NCI-H2196 treated with DMSO at 0.1 percent for 48 hours (cell line): ENCODE results near the gene RWDD4.

ENCODE experiments used
- DNase-seq: peaks from one replicate; lab custom pipeline; 2025; ENCODE audit not compliant: unreplicated experiment; lab: John Stamatoyannopoulos, UW

Gene RWDD4

DNA sequence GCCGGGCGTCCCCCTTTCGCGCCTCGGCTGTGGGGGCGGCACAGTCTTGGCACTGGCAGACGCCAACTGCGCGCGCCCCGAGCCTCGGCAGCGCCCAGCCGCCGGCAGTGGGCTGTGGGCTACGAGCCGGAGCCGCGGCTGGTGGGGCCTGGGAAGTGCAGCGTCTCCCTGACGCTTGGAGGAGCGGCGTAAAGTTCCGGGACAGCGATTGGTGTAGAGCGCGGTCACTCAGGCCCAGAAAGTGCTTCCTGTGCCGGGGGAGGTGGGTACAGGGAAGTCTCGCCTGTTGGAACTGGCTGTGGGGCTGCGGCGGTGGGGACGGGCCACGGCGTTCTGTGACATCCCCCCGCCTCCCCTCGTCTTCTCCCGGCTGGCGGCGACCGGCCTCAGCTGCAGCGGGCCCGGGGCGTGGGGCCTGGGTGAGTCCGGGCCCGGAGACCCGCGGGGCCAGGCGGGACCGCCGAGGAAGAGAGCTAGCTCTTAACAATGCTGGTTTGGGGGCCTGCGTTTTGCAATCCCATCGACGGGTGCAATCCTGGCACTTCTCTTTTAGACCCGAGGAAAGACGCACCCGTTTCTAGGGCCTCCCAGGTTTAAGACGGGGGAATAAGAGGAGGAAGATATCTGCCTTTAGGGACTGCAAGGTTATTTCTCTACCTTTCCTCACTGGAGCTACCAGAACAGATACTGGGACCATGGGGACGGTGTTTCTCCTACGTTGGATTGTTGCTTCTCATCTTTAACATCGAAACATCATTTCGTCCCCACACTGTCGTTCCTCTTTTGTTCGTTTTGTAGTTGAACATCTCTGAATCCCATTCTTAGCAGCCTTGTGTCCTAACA is at the start of gene RWDD4, which contains the start of gene TRAPPC11:
TSS of gene RWDD4 (minus strand) at position 157 of the 843 bp plus-strand sequence. CDS start 233 bp downstream, outside the sequence.
TSS of gene TRAPPC11 (plus strand) at position 265 of the 843 bp plus-strand sequence. CDS start 4,575 bp downstream, outside the sequence.
- peak; percentile 57 for DNase-seq

DNA sequence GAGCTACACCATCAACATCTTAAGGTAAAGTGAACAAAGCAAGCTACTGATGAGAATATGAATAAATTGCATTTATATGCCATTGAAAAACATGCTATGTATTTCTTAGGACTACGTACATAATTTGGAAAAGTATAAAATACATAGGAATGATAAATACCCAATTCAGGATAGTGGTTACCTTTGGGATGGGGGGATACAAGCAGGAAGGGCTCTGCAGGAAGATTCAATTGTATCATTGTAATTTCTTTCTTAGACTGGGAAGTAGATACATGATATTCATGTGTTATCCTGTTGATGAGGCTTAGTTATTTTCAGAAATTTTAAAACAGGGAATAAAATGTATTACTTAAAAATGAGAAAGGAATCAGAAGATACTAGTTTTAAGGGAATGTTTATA is 43.5 kb upstream of the RWDD4 start:
- DNase-seq = no peak

DNA sequence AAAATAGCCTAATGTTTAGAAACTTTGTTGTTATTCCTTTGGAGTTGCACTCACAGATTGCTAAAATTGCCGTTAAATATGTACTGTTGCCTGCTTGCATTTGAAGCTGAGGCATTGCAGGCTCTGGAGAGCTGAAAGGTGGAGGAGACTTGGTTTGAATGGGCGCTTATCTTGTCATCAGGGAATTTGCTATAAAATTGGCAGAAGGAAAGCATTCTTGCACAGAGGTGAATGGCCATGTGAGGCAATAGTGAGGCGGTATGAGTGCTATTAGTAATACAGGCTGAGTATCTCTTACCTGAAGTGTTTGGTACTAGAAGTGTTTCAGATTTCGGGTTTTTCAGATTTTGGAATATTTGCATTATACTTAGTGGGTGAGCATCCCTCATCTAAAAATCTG is 41.4 kb upstream of the RWDD4 start:
- DNase-seq = no peak

DNA sequence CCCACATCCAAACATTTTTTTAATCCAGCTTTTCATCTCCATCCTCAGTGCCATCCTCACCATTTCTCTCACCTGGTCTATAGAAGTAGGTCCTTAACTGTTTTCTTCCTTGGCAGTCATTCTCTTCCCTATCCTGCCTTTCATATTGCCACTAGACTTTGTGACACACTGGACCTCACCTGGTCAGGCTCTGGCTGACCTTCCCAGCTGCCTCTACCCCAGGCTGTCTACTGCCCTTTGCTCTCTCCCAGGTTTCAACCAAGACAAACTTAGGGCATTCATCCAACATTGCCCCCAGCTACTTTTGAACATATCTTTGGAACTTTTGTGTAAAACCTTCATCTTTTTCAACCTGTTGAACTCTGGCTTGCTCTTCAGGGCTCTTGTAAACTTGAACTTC is 39.9 kb upstream of the RWDD4 start:
- DNase-seq = no peak

DNA sequence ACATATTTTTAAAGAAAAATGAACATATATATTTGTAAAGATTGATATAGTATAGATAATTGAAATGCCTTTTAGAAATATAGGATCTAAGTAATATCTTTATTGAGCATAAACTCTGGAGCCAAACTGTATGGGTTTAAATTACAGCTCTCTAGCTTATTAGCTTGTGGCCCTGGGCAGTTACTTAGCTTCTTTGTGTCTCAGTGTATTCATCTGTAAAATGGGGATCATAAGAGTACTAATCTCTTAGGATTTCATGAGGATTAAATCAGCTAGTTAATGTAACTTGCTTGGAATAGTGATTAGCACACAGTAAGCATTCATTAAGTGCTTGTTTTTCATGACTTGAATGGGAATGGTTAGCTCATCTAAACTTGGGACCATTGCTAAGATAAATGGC is 32.9 kb upstream of the RWDD4 start:
- DNase-seq = no peak

DNA sequence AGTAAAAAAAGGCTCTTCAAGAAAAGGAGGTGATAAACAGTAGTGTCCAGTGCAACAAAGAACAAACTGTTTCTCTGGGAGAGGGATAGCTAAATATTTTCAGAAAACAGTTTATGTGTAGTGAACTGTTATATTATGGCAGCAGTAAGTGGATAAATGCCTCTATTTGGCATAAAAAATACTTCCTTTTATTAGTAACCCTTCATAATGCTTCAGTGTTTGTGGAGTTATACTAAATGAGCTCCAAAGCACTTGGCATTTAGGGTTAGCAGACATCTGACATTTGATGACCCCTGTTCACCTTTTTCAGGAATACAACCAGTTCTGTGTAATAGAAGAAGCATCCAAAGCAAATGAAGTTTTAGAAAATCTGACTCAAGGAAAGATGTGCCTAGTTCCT is 32.0 kb upstream of the RWDD4 start:
- no peak for DNase-seq

DNA sequence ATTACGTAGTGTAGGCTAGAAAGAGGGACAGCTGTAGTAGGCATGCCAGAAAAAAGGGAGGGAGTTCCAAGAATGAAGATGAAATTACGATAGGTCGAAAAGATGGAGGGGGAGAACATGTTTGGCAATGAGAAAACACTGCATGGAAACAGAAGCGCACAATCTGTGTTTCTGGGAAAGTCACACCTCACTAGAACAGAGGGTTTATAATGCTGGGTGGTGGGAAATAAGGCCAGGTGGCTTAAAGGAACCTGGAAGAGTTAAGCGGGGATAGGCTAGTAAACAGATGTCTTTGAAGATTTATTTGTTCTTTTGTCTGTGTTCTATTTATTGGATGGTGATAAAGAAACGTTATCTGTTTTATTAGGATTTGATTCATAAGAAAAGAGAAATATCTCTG is 29.2 kb upstream of the RWDD4 start:
- DNase-seq = no peak

DNA sequence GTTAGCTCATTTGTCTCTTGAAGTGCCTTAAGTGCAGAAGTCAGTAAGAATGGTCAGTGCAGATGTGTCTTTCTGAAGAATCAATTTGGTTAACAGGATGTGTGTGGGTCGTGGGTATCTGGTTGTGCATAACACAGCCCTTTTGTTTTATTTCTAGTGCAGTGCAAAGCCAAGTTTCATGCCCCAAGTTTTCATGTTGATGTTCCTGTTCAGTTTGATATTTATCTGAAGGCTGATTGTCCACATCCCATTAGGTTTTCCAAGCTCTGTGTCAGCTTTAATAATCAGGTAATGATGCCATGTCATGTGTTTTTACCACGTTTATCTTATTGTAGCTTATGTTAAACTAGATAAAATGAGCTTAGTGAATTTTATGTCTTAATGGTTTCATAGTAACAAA is 27.5 kb upstream of the RWDD4 start:
- DNase-seq = no peak

DNA sequence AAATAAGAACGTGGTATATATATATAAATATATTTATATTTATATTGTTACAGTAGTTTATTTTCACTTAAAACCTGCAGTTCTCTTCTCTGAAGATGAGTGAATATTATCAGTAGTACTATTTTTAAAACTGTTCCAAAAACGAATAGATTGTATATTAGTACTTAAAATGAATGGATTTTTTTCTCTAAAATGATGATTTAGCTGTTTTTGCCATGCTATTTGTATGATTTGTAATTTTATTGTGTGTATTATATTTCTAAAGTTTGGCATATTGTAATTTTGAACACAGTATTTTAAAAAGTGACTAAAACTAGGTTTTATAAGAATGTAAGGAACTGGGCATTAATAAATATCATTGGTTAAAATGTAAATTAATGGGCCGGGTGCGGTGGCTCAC is 22.1 kb upstream of the RWDD4 start:
- no peak for DNase-seq

DNA sequence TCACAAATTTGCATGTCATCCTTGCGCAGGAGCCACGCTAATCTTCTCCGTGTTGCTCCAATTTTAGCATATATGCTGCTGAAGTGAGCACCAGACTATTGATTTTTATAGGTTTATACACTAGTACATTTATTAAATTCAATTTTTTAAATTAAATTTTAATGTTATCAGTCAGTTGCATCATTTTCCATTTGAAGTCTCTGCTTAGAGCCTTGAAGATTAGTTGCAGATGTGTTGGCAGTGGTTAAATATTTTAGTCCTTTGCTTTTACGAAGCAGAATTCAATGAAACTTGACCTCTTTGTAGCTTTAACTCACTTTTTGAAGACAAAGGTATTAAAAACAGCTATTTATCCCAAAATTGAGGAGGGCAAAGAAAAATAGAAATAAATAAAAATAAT is 16.6 kb upstream of the RWDD4 start:
- no peak for DNase-seq

DNA sequence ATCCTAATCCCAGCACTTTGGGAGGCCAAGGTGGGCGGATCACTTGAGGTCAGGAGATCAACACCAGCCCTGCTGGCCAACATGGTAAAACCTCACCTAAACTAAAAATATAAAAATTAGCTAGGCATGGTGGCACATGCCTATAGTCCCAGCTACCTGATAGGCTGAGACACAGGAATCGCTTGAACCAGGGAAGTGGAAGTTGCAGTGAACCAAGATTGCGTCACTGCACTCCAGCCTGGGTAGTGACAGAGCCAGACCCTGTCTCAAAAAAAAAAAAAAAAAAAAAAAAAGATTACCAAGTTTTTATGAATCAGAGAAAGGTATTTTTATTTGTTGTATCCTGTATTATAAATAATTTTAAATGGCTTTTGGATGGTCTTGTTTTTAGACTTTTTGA is 15.2 kb upstream of the RWDD4 start:
- DNase-seq = no peak

DNA sequence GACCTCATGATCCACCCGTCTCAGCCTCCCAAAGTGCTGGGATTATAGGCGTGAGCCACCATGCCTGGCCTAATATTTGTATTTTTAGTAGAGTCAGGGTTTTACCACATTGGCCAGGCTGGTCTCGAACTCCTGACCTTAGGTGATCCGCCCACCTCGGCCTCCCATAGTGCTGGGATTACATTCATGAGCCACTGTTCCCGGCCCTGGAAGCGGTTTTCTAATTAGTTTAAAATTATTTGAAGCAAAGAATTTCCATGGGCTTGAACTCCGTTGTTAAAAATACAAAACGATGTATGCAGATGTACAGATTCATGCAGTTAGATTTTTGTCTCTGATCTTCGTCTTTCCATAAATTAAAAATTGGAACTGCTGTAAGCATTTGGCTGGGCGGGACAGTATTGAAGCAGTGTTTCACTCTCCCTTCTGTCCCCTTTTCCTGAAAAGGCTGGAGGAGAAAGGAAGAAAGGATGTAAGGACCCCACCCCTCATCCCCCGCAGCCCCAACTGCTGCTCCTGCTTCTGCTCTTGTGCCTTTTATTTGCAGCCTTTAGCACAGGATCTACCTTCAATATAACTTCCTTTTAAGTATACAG is 12.1 kb upstream of the RWDD4 start:
- DNase-seq = no peak

DNA sequence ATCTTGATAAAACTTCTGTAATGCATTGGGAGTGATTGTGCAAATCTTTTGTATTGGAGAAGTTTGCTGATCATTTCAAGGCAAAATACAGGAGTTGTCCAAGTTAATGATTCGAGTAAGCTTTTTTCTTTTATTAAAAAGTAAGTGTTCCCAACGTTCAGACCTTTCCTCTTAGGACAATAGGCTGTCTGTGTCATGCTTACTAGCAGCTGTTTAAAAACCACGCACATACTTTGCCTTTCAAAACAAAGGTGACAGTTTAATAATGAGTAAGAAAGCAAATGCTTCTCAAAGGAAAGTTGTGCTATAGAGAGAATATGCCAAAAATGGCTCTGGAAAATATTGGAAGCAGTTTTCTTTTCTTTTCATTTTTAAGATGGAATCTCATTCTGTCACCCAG is 11.3 kb upstream of the RWDD4 start:
- no peak for DNase-seq

DNA sequence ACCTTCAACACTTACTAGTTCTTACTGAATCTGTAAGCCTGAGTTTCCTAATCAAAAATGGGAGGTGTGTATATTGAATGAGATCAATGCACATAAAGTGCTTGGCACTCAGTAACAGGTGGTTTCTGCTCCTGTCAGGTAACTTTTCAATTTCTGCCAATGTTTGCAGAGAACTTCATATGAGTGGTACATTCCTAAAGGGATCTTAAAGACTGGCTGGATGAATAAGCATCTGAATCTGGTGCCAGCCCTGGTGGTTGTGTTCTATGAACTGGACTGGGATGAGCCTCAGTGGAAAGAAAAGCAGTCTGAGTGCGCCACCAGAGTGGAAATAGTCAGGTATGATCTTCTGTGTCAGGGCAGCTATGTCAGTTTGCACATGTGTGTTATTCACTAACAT is 7.1 kb upstream of the RWDD4 start:
- no peak for DNase-seq

DNA sequence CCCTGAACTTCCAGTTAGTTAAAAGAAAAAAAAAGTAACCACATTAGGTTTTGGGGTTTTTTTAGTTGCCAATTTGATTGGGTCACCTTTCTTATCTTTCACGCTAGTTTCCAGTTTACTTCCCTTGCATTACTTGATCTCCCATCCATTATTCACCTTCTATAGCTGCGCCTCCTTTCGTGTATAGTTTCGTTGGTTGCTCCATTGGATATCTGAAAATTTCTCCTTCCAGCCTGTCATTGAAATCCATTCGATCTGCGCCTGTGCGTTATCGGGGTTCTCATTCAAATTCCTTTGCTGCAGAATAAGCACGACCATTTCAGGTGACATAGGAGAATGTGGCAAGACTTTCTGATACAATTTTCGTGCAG is 872 bp upstream of the RWDD4 start:
- DNase-seq = no peak

DNA sequence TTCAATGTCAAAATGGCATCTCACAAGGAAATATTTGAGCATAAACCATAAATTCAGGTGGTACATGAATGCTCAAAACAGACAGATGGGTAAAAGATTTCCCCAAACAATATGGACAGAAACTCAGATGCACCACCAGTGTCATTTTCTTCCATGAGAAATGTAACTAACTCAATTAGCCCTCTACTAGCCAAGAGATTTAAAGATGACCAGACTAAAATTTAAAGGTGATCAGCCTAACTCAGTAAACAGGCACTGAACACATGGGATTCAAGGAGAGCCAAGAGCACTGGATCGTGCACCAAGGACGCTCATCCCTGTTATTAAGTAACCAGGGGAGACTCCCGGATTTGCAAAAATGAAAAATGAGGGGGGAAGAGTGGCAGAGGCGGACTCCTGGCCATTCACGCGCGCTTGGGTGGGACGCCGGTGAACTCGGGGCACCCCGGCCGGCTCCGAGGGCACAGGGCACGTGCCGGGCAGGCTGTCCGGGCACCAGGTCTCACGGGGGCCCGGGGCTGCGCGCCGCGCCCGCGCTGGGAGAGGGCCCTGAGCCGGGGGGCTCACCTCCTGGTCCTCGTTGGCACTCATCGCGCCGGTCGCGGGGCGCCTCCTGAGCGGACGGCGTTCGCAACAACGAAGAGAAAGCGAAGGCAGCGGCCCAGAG is 490 bp downstream of the RWDD4 start:
- DNase-seq = no peak

DNA sequence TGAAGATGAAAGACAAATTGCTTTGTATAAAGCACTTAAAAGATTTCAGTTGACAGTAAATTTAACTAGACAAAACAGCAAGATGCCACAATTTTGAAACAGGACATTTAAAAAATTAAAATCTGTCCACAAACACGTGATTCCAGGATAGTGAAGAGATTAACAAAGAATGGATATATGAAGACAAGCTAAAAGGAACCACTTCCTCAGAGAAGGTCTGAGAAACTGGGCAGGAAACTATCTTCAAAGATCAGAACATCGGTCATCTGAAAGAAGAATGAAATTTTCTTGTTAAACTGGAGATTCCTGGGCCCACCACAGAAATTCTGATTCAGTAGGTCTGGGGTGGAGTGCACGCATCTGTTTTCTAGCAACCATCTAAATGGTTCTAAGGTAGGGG is 1.4 kb downstream of the RWDD4 start:
- DNase-seq = no peak

DNA sequence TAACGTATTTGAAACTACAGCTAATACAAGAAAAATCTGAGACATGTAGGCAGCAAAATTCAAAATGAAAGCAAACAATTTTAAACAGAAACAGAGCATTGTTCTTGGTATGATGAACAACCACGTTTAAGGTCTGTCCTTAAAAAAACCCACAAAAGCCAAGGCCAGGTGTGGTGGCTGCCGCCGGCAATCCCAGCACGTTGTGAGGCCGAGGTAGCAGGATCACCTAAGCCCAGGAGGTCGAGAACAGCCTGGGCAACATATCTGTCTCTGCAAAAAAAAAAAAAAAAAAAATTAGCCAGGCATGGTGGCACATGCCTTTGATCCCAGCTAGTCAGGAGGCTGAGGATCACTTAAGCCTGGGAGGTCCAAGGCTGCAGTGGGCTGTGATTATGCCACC is 13.7 kb downstream of the RWDD4 start:
- DNase-seq = no peak

DNA sequence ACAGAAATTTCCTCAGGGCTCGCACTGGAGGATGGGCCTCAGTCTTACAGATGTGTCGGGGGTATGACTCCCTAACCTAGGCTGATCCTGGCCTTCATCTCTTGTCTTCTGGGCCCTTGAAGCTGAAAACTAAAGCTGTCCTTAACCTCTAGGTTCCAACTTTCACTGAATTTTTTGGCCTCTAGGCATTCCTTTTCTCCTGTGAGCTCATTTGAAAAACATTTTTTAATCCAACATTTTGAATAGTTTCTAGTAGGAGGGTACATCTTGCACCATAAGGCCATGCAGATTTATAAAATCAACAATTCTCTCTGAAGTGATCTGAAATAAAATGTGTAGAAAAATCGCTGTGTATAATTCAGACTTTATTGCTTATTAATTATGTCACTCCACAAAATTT is 19.7 kb downstream of the RWDD4 start:
- DNase-seq = no peak

DNA sequence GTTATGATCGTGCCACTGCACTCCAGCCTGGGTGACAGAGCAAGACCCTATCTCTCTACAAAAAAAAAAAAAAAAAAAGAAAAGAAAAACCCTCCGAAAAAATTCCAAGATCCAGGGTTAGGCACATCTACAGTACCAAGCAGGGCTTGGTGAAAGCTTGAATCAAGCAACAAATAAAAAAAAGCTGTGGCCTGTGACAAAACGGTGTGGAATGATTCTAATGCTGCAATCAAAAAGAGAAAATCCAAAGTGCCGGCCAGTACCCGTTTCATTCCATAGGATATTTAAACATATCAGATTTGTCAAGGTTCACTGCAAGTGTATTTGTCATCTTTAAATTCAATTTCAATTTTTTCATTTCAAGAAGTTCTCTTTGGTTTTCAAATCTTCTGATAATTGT is 20.5 kb downstream of the RWDD4 start:
- DNase-seq = no peak

DNA sequence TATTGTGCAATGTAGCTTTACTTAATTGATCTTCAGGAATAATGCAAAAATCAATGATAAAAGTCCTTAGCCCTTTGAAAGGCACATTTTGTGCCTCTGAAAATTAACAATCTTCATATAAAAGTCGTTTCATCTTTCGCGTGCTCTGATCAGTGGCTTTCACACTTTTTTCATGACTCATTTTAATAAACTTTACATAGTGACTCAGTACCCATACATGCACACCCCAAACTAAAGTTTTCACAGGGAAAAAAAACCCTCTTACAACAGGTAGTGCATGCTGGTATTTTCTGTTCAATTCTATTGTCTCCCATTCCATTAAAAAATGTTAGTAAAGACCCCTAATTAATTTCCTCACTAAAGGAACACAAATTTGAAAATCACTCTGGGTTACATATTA is 21.5 kb downstream of the RWDD4 start:
- no peak for DNase-seq

DNA sequence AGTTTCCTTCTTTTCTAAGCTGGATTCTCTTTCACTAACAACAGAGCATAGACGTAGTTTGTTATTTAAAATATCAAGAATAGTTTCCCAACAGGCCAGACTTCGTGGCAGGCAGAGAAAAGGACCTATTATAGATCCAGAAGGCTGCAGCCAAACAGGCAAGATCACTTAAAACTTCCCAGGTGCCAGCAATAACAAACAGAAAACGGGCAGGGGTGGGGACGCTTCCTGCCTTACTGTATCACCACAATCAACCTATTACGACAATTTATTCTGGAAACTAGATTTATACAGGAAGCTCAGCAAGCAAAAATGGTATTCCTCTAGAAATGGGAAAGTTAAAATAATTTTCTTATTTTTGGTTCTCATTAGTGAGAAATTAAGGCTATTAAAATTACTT is 22.1 kb downstream of the RWDD4 start:
- no peak for DNase-seq
